ENCODE measurements around the gene NDST1. TPM values are rescaled to one million over a fixed set of nuclear protein-coding genes. Genes with fewer than 3 reads are reported as not detected.

Gene NDST1
- total RNA-seq, 2 experiments from 2014 or later, result 5.1 to 5.5 TPM

DNA sequence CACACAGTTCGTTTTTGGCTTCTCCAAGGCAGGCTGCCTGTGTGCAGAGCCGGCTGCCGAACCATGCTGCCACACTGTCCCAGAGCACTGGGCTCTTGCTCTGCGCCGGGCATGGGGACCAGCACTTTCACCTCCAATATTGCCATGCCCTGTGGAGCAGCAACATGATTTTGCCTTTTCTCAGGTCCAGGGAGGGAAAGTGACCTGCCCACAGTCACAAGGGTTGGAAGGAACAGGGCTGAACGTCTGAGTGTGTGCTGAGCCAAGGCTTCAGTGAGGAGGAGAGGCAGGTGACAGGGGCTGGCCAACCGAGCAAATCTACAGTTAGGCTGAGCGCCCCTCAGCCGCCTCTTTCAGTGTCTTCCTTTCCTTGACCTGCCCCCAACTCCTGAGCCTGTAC is 98.5 kb downstream of the NDST1 start:
- Mint-ChIP-seq H3K27me3 (no peaks in the 10 kb centered on the region), H3K9me3 (ENCODE audit: low read depth) (no peaks in the 10 kb centered on the region), H3K27ac (no peak overlapping the region), H3K4me1 (no peaks in the 10 kb centered on the region), H3K36me3 (ENCODE audit: low read depth) (no peaks in the 10 kb centered on the region), H3K4me3 (no peak overlapping the region)
- no peak for DNase-seq
- intact Hi-C loops (cut with DNase I, micrococcal nuclease), result no loop called here
- no peak for ATAC-seq
- POLR2A ChIA-PET, result no interaction called here
- CTCF ChIA-PET, result no interaction called here

DNA sequence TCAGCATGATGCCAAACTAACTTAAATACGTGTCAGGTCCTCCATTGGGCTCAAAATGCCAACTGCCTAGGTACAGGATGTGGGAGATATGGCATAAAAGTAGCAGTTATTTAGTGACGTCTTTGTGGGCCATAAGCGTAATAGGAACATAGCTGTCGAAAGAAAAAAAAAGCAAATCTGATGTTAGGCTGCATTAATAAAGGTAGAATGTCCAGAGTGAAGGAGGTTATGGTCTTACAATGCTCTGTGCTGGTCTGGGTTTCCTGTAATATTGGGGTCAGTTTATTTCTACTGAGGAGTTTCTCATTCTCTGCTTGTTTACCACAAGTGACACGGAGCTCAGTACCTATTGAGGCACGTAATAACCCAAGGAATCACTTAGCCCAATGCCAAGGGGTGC is 99.2 kb downstream of the NDST1 start:
- ATAC-seq (no peak), DNase-seq (no peak)
- no peaks in the 10 kb centered on the region for H3K9me3 Mint-ChIP-seq (ENCODE audit: low read depth)
- H3K27me3 Mint-ChIP-seq, result no peaks in the 10 kb centered on the region
- intact Hi-C loops (cut with DNase I, micrococcal nuclease), result no loop called here
- H3K36me3 Mint-ChIP-seq (ENCODE audit: low read depth), result no peaks in the 10 kb centered on the region
- H3K4me3 Mint-ChIP-seq, result no peak overlapping the region
- ChIA-PET CTCF (no interaction called here), POLR2A (no interaction called here)
- H3K27ac Mint-ChIP-seq, result no peak overlapping the region
- no peaks in the 10 kb centered on the region for H3K4me1 Mint-ChIP-seq

Other genes starting within 250 kb of the NDST1 start
- gene CAMK2A, start 218.4 kb upstream of the NDST1 start, total RNA-seq, result not detected
- not detected for gene ARSI, start 205.2 kb upstream of the NDST1 start, total RNA-seq
- gene TCOF1, start 150.4 kb upstream of the NDST1 start, total RNA-seq, result 100 to 1,000 TPM; 113 to 145 TPM
- gene CD74, start 95.2 kb upstream of the NDST1 start, total RNA-seq, result 100 to 1,000 TPM; 217 to 290 TPM
- gene RPS14, start 58.4 kb upstream of the NDST1 start, total RNA-seq, result 1,000 to 10,000 TPM; 2,270 to 3,312 TPM
- gene SYNPO, start 132.5 kb downstream of the NDST1 start, total RNA-seq, result under 1 TPM; 0.11 to 0.14 TPM
- under 1 TPM; 0.30 to 0.32 TPM for gene MYOZ3, start 153.1 kb downstream of the NDST1 start, total RNA-seq
- gene RBM22, start 192.9 kb downstream of the NDST1 start, total RNA-seq, result 10 to 100 TPM; 59.9 to 61.8 TPM

Data from activated CD4-positive, alpha-beta T cell treated with anti-CD3 and anti-CD28 coated beads for 36 hours (primary cell).